Peyer's patch (tissue), 4 donors: ENCODE results near the gene TRIM39.

Source experiments
- POLR2A ChIP-seq, 2 donors: fragments of 450-650 bp; IDR thresholded peaks; one replicate each; pipeline ENCODE4 v1.5.1; 2017; ENCODE audit warnings: antibody characterized with exemption in 2 of 2, mild to moderate bottlenecking in 2 of 2, moderate library complexity in 2 of 2
- TF ChIP-seq, protein P1 (sequence below), 6 experiments: fragments of 450-650 bp in 4 of 6; fragments of 200-600 bp in 2 of 6; sonication (generic) in 1 of 6; IDR thresholded peaks; one replicate each; pipeline ENCODE4 v1.5.1; 2017 to 2019; ENCODE audit warnings: antibody characterized with exemption in 6 of 6, mild to moderate bottlenecking in 3 of 6, moderate library complexity in 1 of 6

GRCh38 chr6:30348957-30349356, 22.2 kb downstream of the TRIM39 start:
- TF ChIP-seq, protein P1, sequence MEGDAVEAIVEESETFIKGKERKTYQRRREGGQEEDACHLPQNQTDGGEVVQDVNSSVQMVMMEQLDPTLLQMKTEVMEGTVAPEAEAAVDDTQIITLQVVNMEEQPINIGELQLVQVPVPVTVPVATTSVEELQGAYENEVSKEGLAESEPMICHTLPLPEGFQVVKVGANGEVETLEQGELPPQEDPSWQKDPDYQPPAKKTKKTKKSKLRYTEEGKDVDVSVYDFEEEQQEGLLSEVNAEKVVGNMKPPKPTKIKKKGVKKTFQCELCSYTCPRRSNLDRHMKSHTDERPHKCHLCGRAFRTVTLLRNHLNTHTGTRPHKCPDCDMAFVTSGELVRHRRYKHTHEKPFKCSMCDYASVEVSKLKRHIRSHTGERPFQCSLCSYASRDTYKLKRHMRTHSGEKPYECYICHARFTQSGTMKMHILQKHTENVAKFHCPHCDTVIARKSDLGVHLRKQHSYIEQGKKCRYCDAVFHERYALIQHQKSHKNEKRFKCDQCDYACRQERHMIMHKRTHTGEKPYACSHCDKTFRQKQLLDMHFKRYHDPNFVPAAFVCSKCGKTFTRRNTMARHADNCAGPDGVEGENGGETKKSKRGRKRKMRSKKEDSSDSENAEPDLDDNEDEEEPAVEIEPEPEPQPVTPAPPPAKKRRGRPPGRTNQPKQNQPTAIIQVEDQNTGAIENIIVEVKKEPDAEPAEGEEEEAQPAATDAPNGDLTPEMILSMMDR (IDR thresholded peaks at IDR 0.05) = no peak
- TF ChIP-seq POLR2A (IDR thresholded peaks at IDR 0.05) = no peak
